Measurements from ENCODE around the gene FBXO8. TPM values are rescaled to one million over a fixed set of nuclear protein-coding genes. Genes with fewer than 3 reads are reported as not detected.
"Not testable (repeated sequence)": the region's sequence is repeated elsewhere in the genome, so short reads cannot be mapped to it uniquely, and the experiment has no call there.

Gene FBXO8
- total RNA-seq, 6 experiments from 2014 or later, result 15.4 to 22.2 (median 21.5) TPM

DNA sequence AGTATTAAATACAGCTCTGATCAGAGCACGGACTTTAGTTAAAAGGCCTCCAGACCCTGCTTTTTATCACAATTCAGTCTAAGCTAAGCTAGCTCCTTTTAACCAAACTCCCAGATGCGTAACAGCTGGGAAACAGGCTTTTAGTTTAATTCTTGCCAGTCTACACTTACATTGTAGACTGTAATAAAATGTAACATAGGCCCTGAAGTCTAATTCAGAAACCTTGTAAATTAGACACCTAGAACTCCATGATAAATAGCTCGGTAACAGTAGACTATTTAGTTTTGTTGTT is 20.1 kb downstream of the FBXO8 start:
- TF ChIP-seq, protein P1, sequence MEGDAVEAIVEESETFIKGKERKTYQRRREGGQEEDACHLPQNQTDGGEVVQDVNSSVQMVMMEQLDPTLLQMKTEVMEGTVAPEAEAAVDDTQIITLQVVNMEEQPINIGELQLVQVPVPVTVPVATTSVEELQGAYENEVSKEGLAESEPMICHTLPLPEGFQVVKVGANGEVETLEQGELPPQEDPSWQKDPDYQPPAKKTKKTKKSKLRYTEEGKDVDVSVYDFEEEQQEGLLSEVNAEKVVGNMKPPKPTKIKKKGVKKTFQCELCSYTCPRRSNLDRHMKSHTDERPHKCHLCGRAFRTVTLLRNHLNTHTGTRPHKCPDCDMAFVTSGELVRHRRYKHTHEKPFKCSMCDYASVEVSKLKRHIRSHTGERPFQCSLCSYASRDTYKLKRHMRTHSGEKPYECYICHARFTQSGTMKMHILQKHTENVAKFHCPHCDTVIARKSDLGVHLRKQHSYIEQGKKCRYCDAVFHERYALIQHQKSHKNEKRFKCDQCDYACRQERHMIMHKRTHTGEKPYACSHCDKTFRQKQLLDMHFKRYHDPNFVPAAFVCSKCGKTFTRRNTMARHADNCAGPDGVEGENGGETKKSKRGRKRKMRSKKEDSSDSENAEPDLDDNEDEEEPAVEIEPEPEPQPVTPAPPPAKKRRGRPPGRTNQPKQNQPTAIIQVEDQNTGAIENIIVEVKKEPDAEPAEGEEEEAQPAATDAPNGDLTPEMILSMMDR (IDR thresholded peaks at IDR 0.05), result no peak
- H3K27me3 Mint-ChIP-seq (ENCODE audit: insufficient read depth), result no peaks in the 10 kb centered on the region; the same call in 1 of the 2 replicates
- no peak for DNase-seq
- no peaks in the 10 kb centered on the region for H3K9me3 Mint-ChIP-seq
- no peak overlapping the region for H3K4me3 Mint-ChIP-seq
- H3K27ac Mint-ChIP-seq, result no peak overlapping the region
- no peaks in the 10 kb centered on the region for H3K36me3 Mint-ChIP-seq (ENCODE audit: low read depth)
- peaks cover 19% of the 10 kb centered on the region for H3K4me1 Mint-ChIP-seq (ENCODE audit: low read depth)

DNA sequence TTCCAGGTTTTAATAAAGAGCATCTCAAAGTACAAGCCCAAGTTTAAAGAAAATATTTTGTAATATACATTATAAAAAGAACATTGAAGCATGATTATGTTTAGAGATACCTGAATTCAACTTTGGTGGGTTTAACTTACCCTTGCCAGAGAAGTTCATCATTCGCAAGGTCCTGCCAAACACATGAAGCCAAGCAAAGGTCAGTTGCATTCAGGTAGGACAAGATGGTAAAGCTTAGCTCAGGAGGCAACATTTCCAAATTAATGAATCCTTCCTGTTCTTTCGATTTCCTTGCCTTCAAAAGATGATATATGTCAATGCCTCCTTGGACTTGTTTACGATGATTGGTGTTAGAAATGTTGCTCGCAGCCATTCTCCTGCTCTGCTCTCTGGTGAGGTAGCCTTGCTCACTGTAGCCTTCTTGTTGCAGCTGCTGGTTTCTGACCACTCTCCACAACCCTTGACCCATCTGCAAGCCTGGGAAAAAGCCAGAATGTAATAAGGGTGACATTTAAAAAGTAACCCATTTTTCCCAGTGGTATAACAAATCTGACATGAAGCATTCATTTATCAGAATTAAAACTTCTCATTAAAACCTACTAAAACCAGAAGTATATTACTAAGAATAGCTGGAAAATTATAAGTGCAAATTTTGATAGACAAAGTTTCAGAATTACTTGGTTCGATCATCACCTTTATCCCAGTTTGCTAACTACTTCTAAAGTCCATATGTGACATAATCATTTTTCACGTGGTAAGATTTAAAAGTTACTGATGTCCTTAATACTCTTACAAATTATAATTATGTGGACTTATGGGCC is 20.6 kb downstream of the FBXO8 start:
- peaks cover 19% of the 10 kb centered on the region for H3K4me1 Mint-ChIP-seq (ENCODE audit: low read depth)
- H3K27ac Mint-ChIP-seq, result no peak overlapping the region
- TF ChIP-seq, protein P1 (IDR thresholded peaks at IDR 0.05), result no peak
- H3K4me3 Mint-ChIP-seq, result no peak overlapping the region
- H3K27me3 Mint-ChIP-seq (ENCODE audit: insufficient read depth), result no peaks in the 10 kb centered on the region; the same call in 1 of the 2 replicates
- DNase-seq, result no peak
- no peaks in the 10 kb centered on the region for H3K9me3 Mint-ChIP-seq
- no peaks in the 10 kb centered on the region for H3K36me3 Mint-ChIP-seq (ENCODE audit: low read depth)

DNA sequence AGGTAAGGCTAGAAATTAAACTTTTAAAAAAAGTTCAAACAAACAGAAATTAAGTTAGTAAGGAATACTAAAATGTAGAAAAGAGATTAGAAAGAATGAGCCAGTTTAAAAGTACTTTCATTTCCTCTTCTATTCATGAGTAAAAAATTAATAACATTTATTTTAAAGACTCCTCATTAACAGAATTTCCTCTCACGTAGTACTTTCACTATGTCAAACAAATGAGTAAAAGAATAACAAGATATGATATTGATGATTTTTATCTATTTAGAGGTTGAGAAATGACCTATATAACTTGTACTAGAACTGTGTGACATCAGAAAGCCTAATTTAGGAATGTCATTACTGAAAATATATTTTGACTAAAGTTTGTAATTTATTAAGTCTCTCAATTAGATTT is 22.0 kb downstream of the FBXO8 start:
- not testable (repeated sequence) for H3K4me3 Mint-ChIP-seq; H3K9me3 Mint-ChIP-seq; H3K27ac Mint-ChIP-seq; H3K27me3 Mint-ChIP-seq (ENCODE audit: insufficient read depth); H3K36me3 Mint-ChIP-seq (ENCODE audit: low read depth); DNase-seq
- peaks cover 24% of the 10 kb centered on the region for H3K4me1 Mint-ChIP-seq (ENCODE audit: low read depth)

DNA sequence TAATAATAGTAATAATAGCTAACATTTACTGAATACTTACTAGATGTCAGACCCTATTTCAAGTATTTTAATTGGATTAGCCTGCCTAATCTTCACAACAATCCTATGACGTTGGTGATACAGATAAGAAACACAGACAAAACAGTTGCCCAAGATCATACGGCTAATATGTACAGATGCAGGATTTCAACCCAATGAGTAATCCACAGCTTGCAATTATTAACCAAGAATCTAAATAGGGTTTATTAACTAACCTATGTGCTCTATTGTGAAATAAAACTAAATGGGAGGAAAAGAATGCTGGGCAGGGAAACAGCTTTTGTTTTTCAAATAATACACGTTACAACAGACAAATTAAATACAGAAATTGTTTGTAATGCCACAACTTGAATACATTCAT is 23.4 kb downstream of the FBXO8 start:
- H3K27ac Mint-ChIP-seq, result peak overlapping the region; percentile 53
- H3K4me3 Mint-ChIP-seq, result peak overlapping the region; percentile 61
- no peaks in the 10 kb centered on the region; the same call in 1 of the 2 replicates for H3K27me3 Mint-ChIP-seq (ENCODE audit: insufficient read depth)
- TF ChIP-seq, protein P1 (IDR thresholded peaks at IDR 0.05), result no peak
- peaks cover 37% of the 10 kb centered on the region for H3K4me1 Mint-ChIP-seq (ENCODE audit: low read depth)
- no peaks in the 10 kb centered on the region for H3K36me3 Mint-ChIP-seq (ENCODE audit: low read depth)
- DNase-seq, result peak; percentile 72
- no peaks in the 10 kb centered on the region for H3K9me3 Mint-ChIP-seq

GRCh38 chr4:174259580-174259979 is 23.9 kb downstream of the FBXO8 start:
- no peak overlapping the region for H3K4me3 Mint-ChIP-seq
- no peak overlapping the region for H3K27ac Mint-ChIP-seq
- no peaks in the 10 kb centered on the region for H3K9me3 Mint-ChIP-seq
- TF ChIP-seq, protein P1 (IDR thresholded peaks at IDR 0.05), result peak; percentile 23; the same call in 1 of the 2 replicates
- no peak for DNase-seq
- H3K36me3 Mint-ChIP-seq (ENCODE audit: low read depth), result no peaks in the 10 kb centered on the region
- peaks cover 41% of the 10 kb centered on the region for H3K4me1 Mint-ChIP-seq (ENCODE audit: low read depth)
- H3K27me3 Mint-ChIP-seq (ENCODE audit: insufficient read depth), result no peaks in the 10 kb centered on the region; the same call in 1 of the 2 replicates

DNA sequence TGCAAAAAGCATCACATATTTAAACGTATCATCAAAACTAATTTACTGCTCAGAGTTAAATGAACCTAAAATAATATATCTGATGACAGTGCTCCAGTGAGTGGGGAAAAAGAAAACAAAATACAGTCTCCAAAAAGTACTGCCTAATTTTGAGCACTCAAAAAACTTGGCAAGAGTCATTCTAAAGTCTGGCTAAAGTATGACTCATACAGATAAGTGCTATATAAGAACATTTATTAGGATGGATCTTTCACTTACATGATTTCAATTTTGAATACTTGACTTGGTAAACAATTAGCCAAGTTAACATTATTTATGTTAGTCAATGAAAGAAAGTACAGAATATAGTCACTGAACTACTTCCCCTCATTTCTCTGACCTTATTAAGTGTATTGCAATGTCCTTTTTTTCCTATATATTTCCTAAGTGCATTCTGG is 27.2 kb downstream of the FBXO8 start:
- Mint-ChIP-seq H3K9me3 (no peaks in the 10 kb centered on the region), H3K4me3 (no peak overlapping the region), H3K27me3 (ENCODE audit: insufficient read depth) (no peaks in the 10 kb centered on the region; the same call in 1 of the 2 replicates), H3K27ac (no peak overlapping the region), H3K36me3 (ENCODE audit: low read depth) (no peaks in the 10 kb centered on the region), H3K4me1 (ENCODE audit: low read depth) (peaks cover 41% of the 10 kb centered on the region)
- TF ChIP-seq, protein P1 (IDR thresholded peaks at IDR 0.05), result no peak
- peak; percentile 33 for DNase-seq
